Measurements from ENCODE around the gene SGCE. TPM values are rescaled to one million over a fixed set of nuclear protein-coding genes. Genes with fewer than 3 reads are reported as not detected.

Gene SGCE
- total RNA-seq, 2 experiments from 2014 or later: 23.5 to 27.1 TPM

DNA sequence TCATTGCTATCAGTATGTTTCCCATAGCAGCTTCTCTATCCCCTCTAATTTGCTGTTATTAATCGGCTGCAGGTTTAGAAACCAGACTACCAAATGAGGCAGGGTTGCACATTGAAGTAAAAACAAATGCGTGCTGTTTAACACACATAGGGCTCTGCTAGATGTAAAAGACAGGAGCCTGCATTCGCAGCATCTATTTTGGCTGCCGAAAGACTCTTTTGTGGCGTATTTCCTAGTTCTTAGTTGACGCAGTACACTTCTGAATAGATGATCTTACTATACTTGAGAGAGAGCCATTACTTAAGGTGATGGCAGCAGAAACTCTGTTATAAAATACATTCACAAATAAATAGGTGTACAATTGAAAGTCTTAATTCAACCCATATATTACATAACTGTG is 21.4 kb downstream of the SGCE start:
- H3K4me2 ChIP-seq (ENCODE audit: low read length): no peak overlapping the region
- intact Hi-C loops (cut with micrococcal nuclease; ENCODE audit: unreplicated experiment): no loop called here
- no peaks in the 10 kb centered on the region for H4K20me1 ChIP-seq (ENCODE audit: insufficient read depth, low read length)
- no peak overlapping the region for H3K27ac ChIP-seq (ENCODE audit: low read depth, low read length, poor library complexity, severe bottlenecking)
- ChIA-PET CTCF (ENCODE audit: unreplicated experiment) (no interaction called here), POLR2A (interaction anchor here (0.8 to 1.0 kb wide), 2 partner anchors 23 to 24 kb away, joined by 3 read pairs; no protein-coding TSS in a partner anchor)
- H2AFZ ChIP-seq (ENCODE audit: low read length): no peak overlapping the region
- DNase-seq (ENCODE audit: low spot score): no peak
- H3K9me3 ChIP-seq (ENCODE audit: low read length): no peaks in the 10 kb centered on the region
- H3K36me3 ChIP-seq (ENCODE audit: insufficient read depth, low read length): no peaks in the 10 kb centered on the region
- no peaks in the 10 kb centered on the region for H3K9me2 ChIP-seq (ENCODE audit: insufficient read depth, low read length)
- no peak overlapping the region for H3K4me3 ChIP-seq (ENCODE audit: low read depth, low read length, poor library complexity, severe bottlenecking)
- H3K4me1 ChIP-seq (ENCODE audit: insufficient read depth, low read length, poor library complexity, severe bottlenecking): no peaks in the 10 kb centered on the region
- BruUV-seq (replicated peaks): no TSS peak
- TF ChIP-seq, protein P1, sequence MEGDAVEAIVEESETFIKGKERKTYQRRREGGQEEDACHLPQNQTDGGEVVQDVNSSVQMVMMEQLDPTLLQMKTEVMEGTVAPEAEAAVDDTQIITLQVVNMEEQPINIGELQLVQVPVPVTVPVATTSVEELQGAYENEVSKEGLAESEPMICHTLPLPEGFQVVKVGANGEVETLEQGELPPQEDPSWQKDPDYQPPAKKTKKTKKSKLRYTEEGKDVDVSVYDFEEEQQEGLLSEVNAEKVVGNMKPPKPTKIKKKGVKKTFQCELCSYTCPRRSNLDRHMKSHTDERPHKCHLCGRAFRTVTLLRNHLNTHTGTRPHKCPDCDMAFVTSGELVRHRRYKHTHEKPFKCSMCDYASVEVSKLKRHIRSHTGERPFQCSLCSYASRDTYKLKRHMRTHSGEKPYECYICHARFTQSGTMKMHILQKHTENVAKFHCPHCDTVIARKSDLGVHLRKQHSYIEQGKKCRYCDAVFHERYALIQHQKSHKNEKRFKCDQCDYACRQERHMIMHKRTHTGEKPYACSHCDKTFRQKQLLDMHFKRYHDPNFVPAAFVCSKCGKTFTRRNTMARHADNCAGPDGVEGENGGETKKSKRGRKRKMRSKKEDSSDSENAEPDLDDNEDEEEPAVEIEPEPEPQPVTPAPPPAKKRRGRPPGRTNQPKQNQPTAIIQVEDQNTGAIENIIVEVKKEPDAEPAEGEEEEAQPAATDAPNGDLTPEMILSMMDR (conservative IDR thresholded peaks at IDR 0.05; ENCODE audit: low read length): no peak
- TF ChIP-seq EZH2phosphoT487 (IDR thresholded peaks at IDR 0.05; ENCODE audit: borderline replicate concordance, low read depth, low read length): no peak
- H3K79me2 ChIP-seq (ENCODE audit: insufficient read depth, low read depth, low read length): no peaks in the 10 kb centered on the region

DNA sequence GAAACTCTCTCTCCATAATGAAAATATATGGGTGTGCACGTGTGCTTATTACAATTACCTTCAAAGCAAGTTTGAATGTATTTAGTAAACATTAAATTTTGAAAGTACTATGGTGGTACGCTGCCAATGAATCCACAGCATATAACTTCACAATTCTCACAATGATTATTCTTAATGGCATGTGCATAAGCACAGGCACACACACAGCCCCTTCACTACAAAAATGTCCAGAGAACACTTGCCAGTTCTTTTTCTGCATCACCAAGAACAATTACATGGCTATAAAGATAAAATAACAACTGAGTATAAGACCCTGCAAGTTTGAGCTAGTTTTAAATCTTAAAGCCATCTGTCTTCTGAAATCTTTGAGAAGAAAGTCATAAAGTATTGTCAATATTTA is 22.2 kb downstream of the SGCE start:
- no peak for DNase-seq (ENCODE audit: low spot score)
- intact Hi-C loops (cut with micrococcal nuclease; ENCODE audit: unreplicated experiment): no loop called here
- Histone ChIP-seq H3K27ac (ENCODE audit: low read depth, low read length, poor library complexity, severe bottlenecking) (no peak overlapping the region), H3K36me3 (ENCODE audit: insufficient read depth, low read length) (no peaks in the 10 kb centered on the region), H3K4me1 (ENCODE audit: insufficient read depth, low read length, poor library complexity, severe bottlenecking) (no peaks in the 10 kb centered on the region), H2AFZ (ENCODE audit: low read length) (no peak overlapping the region), H3K9me3 (ENCODE audit: low read length) (no peaks in the 10 kb centered on the region), H4K20me1 (ENCODE audit: insufficient read depth, low read length) (no peaks in the 10 kb centered on the region), H3K4me3 (ENCODE audit: low read depth, low read length, poor library complexity, severe bottlenecking) (no peak overlapping the region), H3K4me2 (ENCODE audit: low read length) (no peak overlapping the region), H3K79me2 (ENCODE audit: insufficient read depth, low read depth, low read length) (no peaks in the 10 kb centered on the region), H3K9me2 (ENCODE audit: insufficient read depth, low read length) (no peaks in the 10 kb centered on the region)
- CTCF ChIA-PET (ENCODE audit: unreplicated experiment): interaction anchor here (0.6 kb wide), 1 partner anchor 23 kb away, joined by 3 read pairs; no protein-coding TSS in a partner anchor
- TF ChIP-seq, protein P1 (conservative IDR thresholded peaks at IDR 0.05; ENCODE audit: low read length): no peak
- TF ChIP-seq EZH2phosphoT487 (IDR thresholded peaks at IDR 0.05; ENCODE audit: borderline replicate concordance, low read depth, low read length): no peak
- POLR2A ChIA-PET: interaction anchor here (0.6 to 0.8 kb wide), 2 partner anchors 23 to 193 kb away, joined by 3 read pairs; no protein-coding TSS in a partner anchor
- no TSS peak for BruUV-seq (replicated peaks)

DNA sequence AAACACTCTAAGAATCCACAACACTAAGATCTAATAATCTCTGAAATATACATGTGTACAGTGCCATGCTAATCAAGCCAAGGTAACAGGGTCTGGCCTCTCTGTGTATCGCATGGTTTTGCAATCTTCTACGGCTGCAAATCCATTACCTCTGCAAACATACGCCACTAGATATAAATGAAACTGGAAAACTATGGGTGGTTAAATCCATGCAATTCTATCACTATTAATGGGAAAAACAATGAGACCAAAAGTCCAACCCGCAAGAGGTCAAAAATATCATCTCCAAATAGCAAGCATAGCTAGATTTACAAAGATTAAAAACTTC is 23.0 kb downstream of the SGCE start:
- intact Hi-C loops (cut with micrococcal nuclease; ENCODE audit: unreplicated experiment): no loop called here
- Histone ChIP-seq H2AFZ (ENCODE audit: low read length) (no peak overlapping the region), H3K36me3 (ENCODE audit: insufficient read depth, low read length) (no peaks in the 10 kb centered on the region), H3K4me2 (ENCODE audit: low read length) (no peak overlapping the region), H3K4me1 (ENCODE audit: insufficient read depth, low read length, poor library complexity, severe bottlenecking) (no peaks in the 10 kb centered on the region), H4K20me1 (ENCODE audit: insufficient read depth, low read length) (no peaks in the 10 kb centered on the region), H3K79me2 (ENCODE audit: insufficient read depth, low read depth, low read length) (no peaks in the 10 kb centered on the region), H3K9me3 (ENCODE audit: low read length) (no peaks in the 10 kb centered on the region), H3K4me3 (ENCODE audit: low read depth, low read length, poor library complexity, severe bottlenecking) (no peak overlapping the region), H3K9me2 (ENCODE audit: insufficient read depth, low read length) (no peaks in the 10 kb centered on the region), H3K27ac (ENCODE audit: low read depth, low read length, poor library complexity, severe bottlenecking) (no peak overlapping the region)
- ChIA-PET CTCF (ENCODE audit: unreplicated experiment) (interaction anchor here (0.6 kb wide), 1 partner anchor 24 kb away, joined by 3 read pairs; no protein-coding TSS in a partner anchor), POLR2A (interaction anchor here (0.6 to 1.0 kb wide), 3 partner anchors 50 to 269 kb away, joined by 3 read pairs; no protein-coding TSS in a partner anchor)
- TF ChIP-seq, protein P1 (conservative IDR thresholded peaks at IDR 0.05; ENCODE audit: low read length): no peak
- TF ChIP-seq EZH2phosphoT487 (IDR thresholded peaks at IDR 0.05; ENCODE audit: borderline replicate concordance, low read depth, low read length): no peak
- DNase-seq (ENCODE audit: low spot score): no peak
- no TSS peak for BruUV-seq (replicated peaks)
